A673 (cell line): ENCODE measurements around the gene MELTF. TPM values are rescaled to one million over a fixed set of nuclear protein-coding genes. Genes with fewer than 3 reads are reported as not detected.

Experiments used
- BruUV-seq: library from RNA; stranded (reverse); fragments of 400-500 nt; replicated peaks from 2 replicates; lab custom pipeline; 2021; lab: Mats Ljungman, UMichigan
- CTCF ChIA-PET: fragments of 300-600 bp; sonication (Branson Sonifier 250); formaldehyde crosslinking; loops from one replicate; lab custom pipeline; 2022; ENCODE audit warnings: antibody characterized with exemption; lab: Charles Lee
- POLR2A ChIA-PET: fragments of 300-600 bp; sonication (Branson Sonifier 250); formaldehyde crosslinking; loops from one replicate; lab custom pipeline; 2022; ENCODE audit warnings: antibody characterized with exemption; ENCODE audit not compliant: low non-redundant PET; lab: Charles Lee
- DNase-seq: peaks from one replicate; pipeline ENCODE4 v3.0.0-alpha.2; 2015; ENCODE audit warnings: low spot score
- H3K27ac ChIP-seq: fragments of 200-600 bp; sonication (generic); 2 replicates; pipeline ENCODE4 v1.5.1; 2016; ENCODE audit warnings: mixed run types, low read depth, mild to moderate bottlenecking, mixed read lengths, antibody characterized with exemption, low read length; ENCODE audit not compliant: poor library complexity, severe bottlenecking
- H3K27me3 ChIP-seq: fragments of 200-600 bp; sonication (generic); replicated peaks from 2 replicates; pipeline ENCODE4 v1.6.1; 2017; ENCODE audit warnings: mixed run types, low read depth, mild to moderate bottlenecking, mixed read lengths, antibody characterized with exemption, low read length; ENCODE audit not compliant: insufficient read depth, poor library complexity
- H3K36me3 ChIP-seq: fragments of 200-600 bp; sonication (generic); 2 replicates; pipeline ENCODE4 v1.6.1; 2016; ENCODE audit warnings: mixed run types, mild to moderate bottlenecking, mixed read lengths, antibody characterized with exemption, low read length; ENCODE audit not compliant: insufficient read depth, poor library complexity, severe bottlenecking
- H3K4me1 ChIP-seq: fragments of 200-600 bp; sonication (generic); 2 replicates; pipeline ENCODE4 v1.6.1; 2017; ENCODE audit warnings: mixed run types, mild to moderate bottlenecking, mixed read lengths, antibody characterized with exemption, low read length; ENCODE audit not compliant: insufficient read depth, poor library complexity, severe bottlenecking
- H3K4me3 ChIP-seq: fragments of 200-600 bp; sonication (generic); 2 replicates; pipeline ENCODE4 v1.5.1; 2016; ENCODE audit warnings: low read depth, mixed run types, mild to moderate bottlenecking, mixed read lengths, low read length; ENCODE audit not compliant: poor library complexity, severe bottlenecking
- H3K9me3 ChIP-seq: fragments of 200-600 bp; sonication (generic); 2 replicates; pipeline ENCODE4 v1.6.1; 2016; ENCODE audit warnings: mixed run types, low read depth, mild to moderate bottlenecking, mixed read lengths, antibody characterized with exemption, low read length; ENCODE audit not compliant: poor library complexity, severe bottlenecking
- CTCF ChIP-seq: fragments of 300-800, 200-600 bp; sonication (generic); conservative IDR thresholded peaks from 2 replicates; pipeline ENCODE4 v1.5.1; 2017; ENCODE audit warnings: low read depth, mild to moderate bottlenecking, antibody characterized with exemption, low read length, moderate library complexity, mixed read lengths
- EZH2 ChIP-seq: fragments of 200-600 bp; sonication (generic); IDR thresholded peaks from 2 replicates; pipeline ENCODE4 v1.6.1; 2017; ENCODE audit warnings: borderline replicate concordance, low read depth, mild to moderate bottlenecking, mixed read lengths, antibody characterized with exemption, low read length; ENCODE audit not compliant: poor library complexity, severe bottlenecking
- intact Hi-C: fragments of 100-400 bp; cut with micrococcal nuclease; formaldehyde crosslinking; loops from one replicate; pipeline ENCODE4 v1.10.0; 2022; ENCODE audit not compliant: unreplicated experiment
- total RNA-seq: library from RNA; stranded (reverse); gene quantifications from 2 replicates; pipeline ENCODE4 v1.2.3, GENCODE V29; 2021

MELTF gene
- total RNA-seq, 1 experiment from 2014 or later = 2.6 TPM

DNA sequence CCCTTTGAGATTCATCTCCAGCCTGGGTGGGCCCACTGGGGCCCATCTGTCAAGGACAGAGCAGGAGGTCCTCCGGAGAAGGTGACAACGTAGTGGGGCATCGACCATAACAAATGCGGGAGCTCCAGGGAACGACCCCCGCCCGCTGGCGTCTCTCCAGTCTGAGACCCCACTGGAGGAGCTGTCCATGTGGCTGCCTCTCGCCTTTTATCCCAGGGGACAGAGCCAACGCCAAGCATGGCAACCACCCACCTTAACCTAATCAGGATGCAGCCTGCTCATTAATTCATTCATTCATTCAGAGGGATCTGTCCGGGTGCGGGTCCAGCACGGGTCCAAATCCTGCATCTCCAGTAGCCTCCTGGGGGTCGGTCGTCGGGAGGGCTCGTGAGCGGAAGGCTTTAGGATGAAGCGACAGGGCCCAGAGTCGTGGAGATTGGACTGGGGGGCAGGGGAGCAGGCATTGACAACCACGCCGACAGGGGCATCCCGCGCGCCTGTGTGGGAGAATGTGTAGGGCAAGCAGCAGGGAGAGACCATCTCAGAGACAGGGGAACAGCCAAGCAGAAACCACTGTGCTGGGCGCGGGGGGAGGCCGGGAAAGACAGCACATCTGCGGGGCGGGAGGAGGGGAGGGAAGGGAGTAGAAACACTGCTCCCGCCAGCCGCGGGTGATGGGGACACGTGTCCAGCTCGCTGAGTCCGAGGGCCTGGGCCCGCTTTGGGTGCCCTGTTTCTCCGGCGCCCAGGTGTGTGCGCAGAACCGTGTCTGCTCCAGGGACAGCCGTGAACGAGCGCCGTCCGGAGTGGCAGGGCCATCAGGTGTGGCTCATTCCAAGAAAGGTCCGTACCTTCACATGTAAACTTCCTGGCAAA lies 62.9 kb downstream of the MELTF start:
- H3K9me3 ChIP-seq = no peaks in the 10 kb centered on the region
- TF ChIP-seq EZH2 (no peak), CTCF (no peak)
- no peak overlapping the region for H3K4me3 ChIP-seq
- no peaks in the 10 kb centered on the region for H3K27me3 ChIP-seq
- no TSS peak for BruUV-seq
- ChIA-PET POLR2A (no interaction called here), CTCF (no interaction called here)
- H3K27ac ChIP-seq = no peak overlapping the region
- intact Hi-C loops = loop anchor here (10.0 kb wide), 1 partner anchor 432 kb away; no protein-coding TSS in a partner anchor
- H3K4me1 ChIP-seq = no peaks in the 10 kb centered on the region
- DNase-seq = no peak
- no peaks in the 10 kb centered on the region for H3K36me3 ChIP-seq

GRCh38 chr3:196965804-196966173 lies 63.8 kb downstream of the MELTF start:
- Histone ChIP-seq H3K4me3 (no peak overlapping the region), H3K9me3 (no peaks in the 10 kb centered on the region), H3K4me1 (no peaks in the 10 kb centered on the region), H3K27me3 (no peaks in the 10 kb centered on the region), H3K36me3 (no peaks in the 10 kb centered on the region), H3K27ac (no peak overlapping the region)
- no peak for DNase-seq
- intact Hi-C loops = loop anchor here (10.0 kb wide), 1 partner anchor 431 kb away; no protein-coding TSS in a partner anchor
- POLR2A ChIA-PET = no interaction called here
- CTCF ChIA-PET = no interaction called here
- TF ChIP-seq EZH2 (no peak), CTCF (no peak)
- no TSS peak for BruUV-seq

DNA sequence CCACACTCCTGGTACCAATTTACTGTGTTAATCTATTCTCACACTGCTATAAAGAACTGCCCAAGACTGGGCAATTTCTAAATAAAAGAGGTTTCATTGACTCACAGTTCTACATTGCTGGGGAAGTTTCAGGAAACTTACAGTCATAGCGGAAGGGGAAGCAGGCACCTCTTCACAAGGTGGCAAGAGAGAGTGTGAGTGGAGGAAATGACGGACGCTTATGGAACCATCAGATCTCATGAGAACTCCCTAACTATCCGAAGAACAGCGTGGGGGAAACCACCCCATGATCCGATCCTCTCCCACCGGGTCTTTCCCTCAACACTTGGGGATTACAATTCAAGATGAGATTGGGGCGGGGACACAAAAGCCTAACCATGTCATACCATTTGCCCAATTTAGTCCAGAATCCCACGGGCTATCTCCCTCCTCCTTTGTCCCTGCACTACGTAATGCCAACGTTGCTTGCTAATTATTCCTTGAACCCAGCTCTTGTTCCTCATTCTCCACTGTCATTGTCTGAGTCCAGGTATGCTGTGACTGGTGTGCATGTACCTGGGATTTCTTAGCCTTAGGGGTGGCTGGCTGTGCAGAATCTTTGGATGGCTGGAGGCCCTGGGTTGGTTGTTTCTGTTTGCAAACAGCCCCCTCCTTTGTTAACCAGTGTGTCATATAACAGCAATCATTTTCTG lies 64.4 kb downstream of the MELTF start:
- Histone ChIP-seq H3K9me3 (no peaks in the 10 kb centered on the region), H3K27ac (no peak overlapping the region), H3K4me1 (no peaks in the 10 kb centered on the region), H3K27me3 (no peaks in the 10 kb centered on the region), H3K4me3 (no peak overlapping the region), H3K36me3 (no peaks in the 10 kb centered on the region)
- ChIA-PET POLR2A (no interaction called here), CTCF (no interaction called here)
- no peak for TF ChIP-seq CTCF
- no peak for TF ChIP-seq EZH2
- intact Hi-C loops = loop anchor here (10.0 kb wide), 1 partner anchor 430 kb away; no protein-coding TSS in a partner anchor
- no peak for DNase-seq
- no TSS peak for BruUV-seq
